GM12878 (cell line): ENCODE data around the gene ZNF334.

Experiments used
- BRCA1 ChIP-seq: IDR thresholded peaks from 2 replicates; pipeline ENCODE4 v1.6.1; 2011; ENCODE audit warnings: low read depth, low read length, improper control_type of control experiment
- ESRRA ChIP-seq: IDR thresholded peaks from 2 replicates; pipeline ENCODE4 v1.6.1; 2012; ENCODE audit warnings: mild to moderate bottlenecking, low read length, improper control_type of control experiment
- EZH2 ChIP-seq: IDR thresholded peaks from 2 replicates; pipeline ENCODE4 v1.6.1; 2012; ENCODE audit warnings: low read depth, mild to moderate bottlenecking, control low read depth, inconsistent platforms, low read length, borderline replicate concordance; ENCODE audit not compliant: control insufficient read depth
- MXI1 ChIP-seq: fragments of 150-350 bp; IDR thresholded peaks from 2 replicates; pipeline ENCODE4 v1.6.1; 2011; ENCODE audit warnings: low read depth, mild to moderate bottlenecking, inconsistent platforms, low read length, improper control_type of control experiment
- MYC ChIP-seq: IDR thresholded peaks from 2 replicates; pipeline ENCODE4 v1.6.1; 2011; ENCODE audit warnings: mild to moderate bottlenecking, low read length, moderate library complexity, inconsistent platforms; ENCODE audit not compliant: insufficient read depth, insufficient replicate concordance, insufficient read length, severe bottlenecking
- POLR2A ChIP-seq: IDR thresholded peaks from 2 replicates; pipeline ENCODE4 v1.6.1; 2011; ENCODE audit warnings: low read depth, mild to moderate bottlenecking, low read length
- SIX5 ChIP-seq: IDR thresholded peaks from 2 replicates; pipeline ENCODE4 v1.6.1; 2011; ENCODE audit warnings: mild to moderate bottlenecking, low read depth, low read length, moderate library complexity; ENCODE audit not compliant: severe bottlenecking
- SP1 ChIP-seq: IDR thresholded peaks from one replicate; pipeline ENCODE4 v1.6.1; 2011; ENCODE audit warnings: low read depth, low read length
- TF ChIP-seq, protein P1 (sequence below), 3 experiments: IDR thresholded peaks in 2 of 3; conservative IDR thresholded peaks in 1 of 3; 2 replicates each; pipeline ENCODE4 v1.5.1; 2011; ENCODE audit warnings: low read depth in 3 of 3, low read length in 3 of 3, mild to moderate bottlenecking in 3 of 3, control low read depth in 2 of 3, moderate library complexity in 2 of 3, inconsistent platforms in 1 of 3, mixed read lengths in 1 of 3; ENCODE audit not compliant: control insufficient read depth in 2 of 3, insufficient read depth in 1 of 3; ENCODE audit errors: extremely low read depth in 1 of 3

DNA sequence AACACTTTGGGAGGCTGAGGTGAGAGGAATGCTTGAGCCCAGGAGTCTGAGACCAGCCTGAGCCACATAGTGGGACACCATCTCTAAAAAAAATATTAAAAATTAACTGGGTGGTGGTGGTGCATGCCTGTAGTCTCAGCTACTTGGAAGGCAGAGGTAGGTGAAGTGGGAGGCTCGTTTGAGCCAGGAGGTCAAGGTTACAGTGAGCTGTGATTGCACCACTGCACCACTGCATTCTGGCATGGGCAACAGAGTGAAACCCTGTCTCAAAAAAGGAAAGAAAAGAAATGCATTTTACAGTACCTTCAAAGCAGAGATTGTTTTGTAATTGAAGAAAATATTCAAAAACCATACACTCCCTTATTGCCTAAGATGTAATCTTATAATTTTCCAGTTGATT, 30.6 kb upstream of the ZNF334 start:
- TF ChIP-seq POLR2A (no peak), ESRRA (no peak), SIX5 (no peak), SP1 (no peak), BRCA1 (no peak), EZH2 (no peak), MXI1 (no peak), MYC (no peak)
- TF ChIP-seq, protein P1, sequence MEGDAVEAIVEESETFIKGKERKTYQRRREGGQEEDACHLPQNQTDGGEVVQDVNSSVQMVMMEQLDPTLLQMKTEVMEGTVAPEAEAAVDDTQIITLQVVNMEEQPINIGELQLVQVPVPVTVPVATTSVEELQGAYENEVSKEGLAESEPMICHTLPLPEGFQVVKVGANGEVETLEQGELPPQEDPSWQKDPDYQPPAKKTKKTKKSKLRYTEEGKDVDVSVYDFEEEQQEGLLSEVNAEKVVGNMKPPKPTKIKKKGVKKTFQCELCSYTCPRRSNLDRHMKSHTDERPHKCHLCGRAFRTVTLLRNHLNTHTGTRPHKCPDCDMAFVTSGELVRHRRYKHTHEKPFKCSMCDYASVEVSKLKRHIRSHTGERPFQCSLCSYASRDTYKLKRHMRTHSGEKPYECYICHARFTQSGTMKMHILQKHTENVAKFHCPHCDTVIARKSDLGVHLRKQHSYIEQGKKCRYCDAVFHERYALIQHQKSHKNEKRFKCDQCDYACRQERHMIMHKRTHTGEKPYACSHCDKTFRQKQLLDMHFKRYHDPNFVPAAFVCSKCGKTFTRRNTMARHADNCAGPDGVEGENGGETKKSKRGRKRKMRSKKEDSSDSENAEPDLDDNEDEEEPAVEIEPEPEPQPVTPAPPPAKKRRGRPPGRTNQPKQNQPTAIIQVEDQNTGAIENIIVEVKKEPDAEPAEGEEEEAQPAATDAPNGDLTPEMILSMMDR (IDR thresholded peaks at IDR 0.05 in 2 of 3, conservative IDR thresholded peaks at IDR 0.05 in 1 of 3; ENCODE audit: control insufficient read depth in 2 of 3, extremely low read depth in 1 of 3, insufficient read depth in 1 of 3, low read depth in 3 of 3, low read length in 3 of 3), result no peak
